ENCODE data around the gene CENPP. TPM values are rescaled to one million over a fixed set of nuclear protein-coding genes. Genes with fewer than 3 reads are reported as not detected.
A peak's percentile ranks its signal among the peaks of the same experiment; 100 is the strongest.

Gene CENPP
- total RNA-seq, 2 donors from 2014 or later: 3.1 to 11.0 TPM

DNA sequence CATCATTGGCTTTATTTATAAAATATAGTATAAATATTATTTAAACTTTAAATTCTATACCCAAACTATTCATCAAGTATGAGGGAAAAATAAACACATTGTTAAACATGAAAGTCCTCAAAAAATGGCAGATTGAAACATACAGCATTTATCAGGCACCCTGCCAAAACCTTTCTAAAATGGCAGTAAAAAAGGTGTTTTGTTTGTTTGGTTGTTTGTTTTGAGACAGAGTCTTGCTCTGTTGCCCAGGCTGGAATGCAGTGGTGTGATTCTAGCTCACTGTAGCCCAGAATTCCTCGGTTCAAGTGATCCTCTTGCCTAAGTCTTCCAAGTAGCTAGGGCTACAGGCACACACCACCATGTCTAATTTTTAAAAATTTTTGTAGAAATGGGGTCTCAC is 270.2 kb downstream of the CENPP start:
- H3K4me1 ChIP-seq: no peaks in the 10 kb centered on the region
- no peak overlapping the region for H3K9ac ChIP-seq (ENCODE audit: low read depth in 2 of 2, low read length in 2 of 2)
- H3K27me3 ChIP-seq: no peaks in the 10 kb centered on the region
- no peak overlapping the region for H3K4me3 ChIP-seq
- H3K9me3 ChIP-seq: no peaks in the 10 kb centered on the region
- no peak for DNase-seq
- no peaks in the 10 kb centered on the region for H3K36me3 ChIP-seq
- no peak overlapping the region for H3K27ac ChIP-seq
- intact Hi-C loops (cut with DNase I): no loop called here
- TF ChIP-seq, protein P1, sequence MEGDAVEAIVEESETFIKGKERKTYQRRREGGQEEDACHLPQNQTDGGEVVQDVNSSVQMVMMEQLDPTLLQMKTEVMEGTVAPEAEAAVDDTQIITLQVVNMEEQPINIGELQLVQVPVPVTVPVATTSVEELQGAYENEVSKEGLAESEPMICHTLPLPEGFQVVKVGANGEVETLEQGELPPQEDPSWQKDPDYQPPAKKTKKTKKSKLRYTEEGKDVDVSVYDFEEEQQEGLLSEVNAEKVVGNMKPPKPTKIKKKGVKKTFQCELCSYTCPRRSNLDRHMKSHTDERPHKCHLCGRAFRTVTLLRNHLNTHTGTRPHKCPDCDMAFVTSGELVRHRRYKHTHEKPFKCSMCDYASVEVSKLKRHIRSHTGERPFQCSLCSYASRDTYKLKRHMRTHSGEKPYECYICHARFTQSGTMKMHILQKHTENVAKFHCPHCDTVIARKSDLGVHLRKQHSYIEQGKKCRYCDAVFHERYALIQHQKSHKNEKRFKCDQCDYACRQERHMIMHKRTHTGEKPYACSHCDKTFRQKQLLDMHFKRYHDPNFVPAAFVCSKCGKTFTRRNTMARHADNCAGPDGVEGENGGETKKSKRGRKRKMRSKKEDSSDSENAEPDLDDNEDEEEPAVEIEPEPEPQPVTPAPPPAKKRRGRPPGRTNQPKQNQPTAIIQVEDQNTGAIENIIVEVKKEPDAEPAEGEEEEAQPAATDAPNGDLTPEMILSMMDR (IDR thresholded peaks at IDR 0.05): no peak

DNA sequence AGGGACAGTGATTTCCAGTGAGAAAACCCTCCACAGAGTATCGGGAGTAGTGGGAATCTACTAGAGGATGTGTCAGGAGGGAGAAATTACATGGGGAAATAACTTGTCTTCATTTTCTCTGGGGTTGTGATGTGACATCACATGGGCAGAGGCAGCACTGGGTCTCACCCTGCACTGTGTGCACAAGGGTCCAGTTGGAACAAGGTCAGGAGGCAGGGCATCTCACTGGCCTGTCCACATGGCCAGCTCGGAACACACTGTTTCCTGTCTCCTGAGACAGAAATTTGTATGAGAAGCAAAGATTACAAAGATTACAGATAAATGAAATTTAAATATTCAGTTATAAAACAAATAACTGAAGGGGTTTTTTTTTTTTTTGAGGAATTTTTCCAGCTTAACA is 272.6 kb downstream of the CENPP start:
- Histone ChIP-seq H3K27me3 (no peaks in the 10 kb centered on the region), H3K9ac (ENCODE audit: low read depth in 2 of 2, low read length in 2 of 2) (no peak overlapping the region), H3K36me3 (no peaks in the 10 kb centered on the region), H3K27ac (no peak overlapping the region), H3K4me1 (no peaks in the 10 kb centered on the region), H3K4me3 (no peak overlapping the region), H3K9me3 (no peaks in the 10 kb centered on the region)
- intact Hi-C loops (cut with DNase I): no loop called here
- TF ChIP-seq, protein P1 (IDR thresholded peaks at IDR 0.05): no peak
- DNase-seq: no peak

DNA sequence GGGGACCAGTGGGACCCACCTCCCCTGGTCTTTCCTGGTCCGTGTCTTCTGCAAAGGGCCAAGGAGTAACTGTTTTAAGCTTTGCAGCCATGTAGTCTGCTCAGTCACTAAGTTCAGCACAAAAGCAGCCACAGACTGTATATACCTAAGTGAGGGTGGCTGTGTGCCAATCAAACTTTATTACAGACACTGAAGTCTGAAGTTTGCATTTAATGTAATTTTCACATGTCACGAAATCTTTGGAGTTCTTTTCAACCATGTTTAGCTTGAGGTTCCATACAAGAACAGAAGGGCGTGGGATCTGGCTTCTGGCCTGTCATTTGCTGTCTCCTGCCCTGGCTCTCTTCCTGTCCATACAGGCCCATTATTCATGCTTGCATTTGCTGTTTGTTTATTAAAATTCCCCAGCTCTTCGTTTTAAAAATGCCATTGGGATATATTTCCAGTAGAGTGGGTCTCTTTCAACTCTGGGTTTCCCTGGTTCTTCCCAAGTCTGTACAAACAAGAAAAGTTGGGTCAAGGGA is 274.2 kb downstream of the CENPP start:
- TF ChIP-seq, protein P1 (IDR thresholded peaks at IDR 0.05): no peak
- Histone ChIP-seq H3K36me3 (no peaks in the 10 kb centered on the region), H3K4me3 (no peak overlapping the region), H3K9ac (ENCODE audit: low read depth in 2 of 2, low read length in 2 of 2) (no peak overlapping the region), H3K27ac (peak overlapping the region; percentile 14), H3K27me3 (no peaks in the 10 kb centered on the region), H3K9me3 (no peaks in the 10 kb centered on the region), H3K4me1 (no peaks in the 10 kb centered on the region)
- no peak for DNase-seq
- intact Hi-C loops (cut with DNase I): no loop called here

DNA sequence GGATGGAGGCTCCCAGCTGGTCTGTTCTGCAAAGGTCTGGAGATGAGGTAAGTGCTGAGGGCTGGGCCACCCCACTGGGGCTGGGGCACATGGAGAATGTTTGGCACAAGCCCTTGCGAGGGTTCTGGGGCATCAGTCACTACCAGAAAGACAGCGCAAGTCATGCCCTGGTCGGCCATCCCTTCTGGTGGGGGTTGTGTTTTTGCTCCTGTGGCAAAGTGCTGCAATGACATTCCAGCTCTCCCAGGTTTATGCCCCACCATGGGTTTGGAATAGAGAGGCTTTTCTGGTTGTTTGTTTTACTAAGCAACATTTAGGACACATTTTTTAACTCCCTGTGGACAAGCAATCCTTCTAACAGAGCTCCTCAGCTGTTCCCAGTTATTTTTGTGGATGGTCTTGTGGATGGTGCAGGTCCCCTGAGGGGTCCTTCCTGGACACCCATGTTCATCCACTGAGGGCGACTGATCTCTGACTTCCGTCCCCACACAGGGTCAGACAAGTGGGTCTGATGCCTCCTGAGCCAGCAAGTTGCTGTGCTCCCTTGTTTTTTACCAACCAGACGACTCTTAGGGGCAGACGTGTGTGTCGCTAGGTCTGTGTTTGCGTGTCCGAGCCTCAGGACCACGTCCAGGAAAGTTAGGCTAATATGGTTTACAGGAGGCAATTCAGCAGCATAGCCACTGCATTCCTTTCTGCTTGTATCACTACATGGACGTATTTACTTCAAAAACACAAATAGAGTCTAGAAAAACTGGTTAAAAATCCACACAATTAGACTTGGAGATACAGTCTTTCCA is 274.9 kb downstream of the CENPP start:
- intact Hi-C loops (cut with DNase I): no loop called here
- TF ChIP-seq, protein P1 (IDR thresholded peaks at IDR 0.05): no peak
- no peaks in the 10 kb centered on the region for H3K36me3 ChIP-seq
- H3K27me3 ChIP-seq: no peaks in the 10 kb centered on the region
- DNase-seq: no peak
- H3K9ac ChIP-seq (ENCODE audit: low read depth in 2 of 2, low read length in 2 of 2): no peak overlapping the region
- no peaks in the 10 kb centered on the region for H3K4me1 ChIP-seq
- H3K27ac ChIP-seq: peak overlapping the region; percentile 14
- no peak overlapping the region for H3K4me3 ChIP-seq
- no peaks in the 10 kb centered on the region for H3K9me3 ChIP-seq

DNA sequence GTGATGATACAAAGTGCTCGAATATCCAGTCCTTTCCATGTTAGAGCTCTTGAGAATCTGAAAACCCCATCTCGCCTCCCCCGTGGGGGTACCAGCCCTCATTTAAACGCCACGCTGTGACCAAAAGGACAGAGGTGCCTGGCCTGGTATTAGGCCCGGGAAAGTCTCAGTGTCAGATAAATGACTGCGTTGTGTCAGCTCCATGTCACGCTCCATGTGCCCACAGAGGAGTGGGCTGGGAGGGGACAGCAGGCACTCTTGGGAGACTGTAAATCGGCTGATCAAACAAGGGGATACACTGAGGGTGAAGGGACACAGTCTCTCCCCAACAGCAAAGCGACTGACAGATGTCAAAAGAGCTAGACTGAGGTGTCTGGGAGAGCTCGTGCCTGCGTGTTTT is 275.7 kb downstream of the CENPP start:
- H3K27me3 ChIP-seq: no peaks in the 10 kb centered on the region
- no peak overlapping the region for H3K4me3 ChIP-seq
- H3K4me1 ChIP-seq: no peaks in the 10 kb centered on the region
- no peak overlapping the region for H3K9ac ChIP-seq (ENCODE audit: low read depth in 2 of 2, low read length in 2 of 2)
- H3K9me3 ChIP-seq: no peaks in the 10 kb centered on the region
- H3K27ac ChIP-seq: peak overlapping the region; percentile 14
- intact Hi-C loops (cut with DNase I): no loop called here
- TF ChIP-seq, protein P1 (IDR thresholded peaks at IDR 0.05): no peak
- H3K36me3 ChIP-seq: no peaks in the 10 kb centered on the region
- DNase-seq: no peak
